GM19438 (cell line): Measurements from ENCODE around the gene FAM20C.

ENCODE experiments used
- ATAC-seq: cut with Tn5 transposase; IDR thresholded peaks from one replicate; pipeline ENCODE4 v1.9.1; 2021; ENCODE audit warnings: low read depth; ENCODE audit not compliant: unreplicated experiment

Gene FAM20C

DNA sequence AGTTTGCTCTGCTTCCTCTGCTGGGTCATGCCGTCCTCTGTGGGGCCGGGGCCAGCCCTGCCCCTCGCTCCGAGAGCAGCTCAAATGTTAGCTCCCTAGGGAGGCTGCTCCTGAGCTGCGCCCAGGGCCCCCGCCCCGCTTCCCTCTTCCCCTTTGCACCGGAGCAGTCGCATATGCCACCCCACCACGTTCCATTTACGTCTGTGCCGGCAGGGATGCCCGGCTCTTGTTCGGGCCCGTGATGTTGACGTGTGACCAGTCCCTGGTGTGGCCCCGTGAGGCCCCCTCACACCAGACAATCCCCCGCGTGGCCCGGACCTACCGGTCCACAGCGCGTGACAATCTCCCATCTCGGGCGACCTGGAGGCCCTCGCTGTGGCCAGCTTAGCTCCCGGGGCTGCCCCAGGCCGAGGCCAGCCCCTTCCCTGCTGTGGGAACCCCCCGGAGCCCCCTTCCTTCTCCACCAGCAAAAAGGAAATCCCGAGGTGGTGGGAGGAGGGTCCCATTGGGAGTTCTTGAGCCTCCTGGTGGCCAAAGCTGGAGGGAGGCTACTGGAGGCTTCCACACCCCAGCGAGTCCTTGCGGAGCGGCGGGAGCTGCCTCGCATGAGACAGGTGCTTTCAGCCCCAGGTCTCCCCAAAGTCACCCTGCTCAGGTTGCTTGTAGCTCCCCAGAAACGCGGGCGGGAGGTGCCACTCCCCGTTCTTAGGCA, 15.2 kb downstream of the FAM20C start:
- no peak for ATAC-seq

DNA sequence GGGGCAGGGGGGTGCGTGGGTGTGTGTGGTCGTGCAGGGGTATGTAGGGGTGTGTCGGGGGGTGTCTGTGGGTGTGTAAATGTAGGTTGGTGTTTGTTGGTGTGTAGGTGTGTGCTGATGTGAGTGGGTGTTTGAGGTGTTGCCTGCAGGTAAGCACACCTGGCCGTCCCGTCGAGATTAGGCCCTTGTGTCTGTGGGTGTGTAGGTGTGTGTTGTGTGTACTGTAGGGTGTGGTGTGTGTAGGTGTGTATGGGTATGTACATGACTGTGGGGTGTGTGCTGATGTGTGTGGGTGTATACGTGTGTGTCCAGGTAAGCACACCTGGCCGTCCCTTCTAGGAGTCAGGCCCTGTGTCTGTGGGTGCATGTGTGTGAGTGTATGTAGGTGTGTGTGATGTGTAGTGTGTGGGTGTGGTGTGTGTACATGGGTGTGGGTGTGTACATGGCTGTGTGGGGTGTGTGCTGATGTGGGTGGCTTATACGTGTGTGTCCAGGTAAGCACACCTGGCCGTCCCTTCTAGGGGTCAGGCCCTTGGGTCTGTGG, 15.8 kb downstream of the FAM20C start:
- ATAC-seq, result no peak

- ATAC-seq, result no peak
Measured at GRCh38 chr7:208816-209215, 16.4 kb downstream of the FAM20C start.

DNA sequence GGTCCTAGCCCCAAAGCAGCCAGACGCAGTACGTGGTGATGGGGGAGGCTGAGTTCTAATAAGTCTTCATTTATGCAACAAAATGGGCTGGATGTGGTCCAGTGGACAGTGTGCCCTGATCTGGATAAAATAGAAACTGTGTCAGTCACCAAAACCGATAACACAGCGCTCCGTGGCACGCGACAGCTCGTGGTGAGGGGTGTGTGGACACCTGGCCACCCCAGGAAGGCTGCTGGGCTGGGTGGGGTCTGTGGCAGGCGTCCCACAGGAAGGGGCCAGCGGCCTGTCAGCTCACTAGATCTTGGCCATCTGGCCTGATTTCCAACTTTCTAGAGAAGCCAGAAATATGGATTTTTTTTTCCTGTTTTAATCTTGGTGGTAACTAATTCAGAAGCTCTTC, 17.0 kb downstream of the FAM20C start:
- no peak for ATAC-seq

GRCh38 chr7:209906-210305, 17.5 kb downstream of the FAM20C start:
- no peak for ATAC-seq

GRCh38 chr7:210401-210925, 18.1 kb downstream of the FAM20C start:
- no peak for ATAC-seq

DNA sequence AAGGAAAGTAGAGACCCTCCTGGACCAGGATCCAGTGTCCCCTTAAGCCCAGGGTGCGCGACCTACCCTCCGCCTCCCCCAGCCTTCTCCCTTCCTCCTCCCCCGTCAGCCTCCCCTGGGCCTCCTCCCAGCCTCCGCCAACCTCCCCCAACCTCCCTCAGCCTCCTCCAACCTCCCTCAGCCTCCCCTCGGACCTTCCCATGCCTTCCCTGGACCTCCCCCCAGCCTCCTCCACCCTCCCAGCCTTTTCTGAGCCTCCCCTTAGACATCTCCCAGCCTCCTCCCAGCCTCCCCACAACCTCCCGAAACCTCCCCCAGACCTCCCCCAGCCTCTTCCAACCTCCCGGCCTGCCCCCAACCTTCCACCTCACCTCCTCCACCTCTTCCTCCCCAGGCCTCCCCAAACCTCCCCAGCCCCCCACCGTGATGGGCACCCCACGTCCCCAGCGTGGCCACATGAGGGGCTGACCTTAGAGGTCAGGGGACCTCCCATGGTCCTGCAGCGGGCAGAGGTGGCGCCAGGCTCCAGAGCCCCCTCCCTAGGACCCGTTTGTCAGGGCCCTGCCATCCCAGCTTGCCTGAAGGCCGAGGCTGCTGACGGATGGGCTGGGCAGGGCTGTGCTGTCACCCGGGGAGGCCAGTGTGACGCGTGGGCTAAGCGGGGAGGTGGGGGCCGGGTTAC, 18.8 kb downstream of the FAM20C start:
- ATAC-seq, result no peak

DNA sequence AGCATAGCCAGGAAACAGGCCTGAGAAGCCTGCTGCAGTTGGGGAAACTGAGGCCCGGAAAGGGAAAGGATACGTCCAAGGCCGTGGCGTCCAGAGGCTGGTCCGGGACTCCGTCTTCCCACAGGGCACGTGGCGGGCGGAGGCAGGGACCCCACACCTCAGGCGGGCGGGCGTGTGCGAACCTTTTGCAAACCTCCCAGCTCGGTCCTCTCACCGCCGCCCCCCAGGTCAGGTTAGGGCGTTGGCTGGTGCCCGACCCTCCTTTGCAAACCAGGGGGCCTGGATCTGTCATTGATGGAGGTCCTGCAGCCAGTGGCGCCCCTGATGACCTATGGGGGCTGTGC, 19.3 kb downstream of the FAM20C start:
- ATAC-seq, result no peak

GRCh38 chr7:212754-213153, 20.4 kb downstream of the FAM20C start:
- no peak for ATAC-seq

DNA sequence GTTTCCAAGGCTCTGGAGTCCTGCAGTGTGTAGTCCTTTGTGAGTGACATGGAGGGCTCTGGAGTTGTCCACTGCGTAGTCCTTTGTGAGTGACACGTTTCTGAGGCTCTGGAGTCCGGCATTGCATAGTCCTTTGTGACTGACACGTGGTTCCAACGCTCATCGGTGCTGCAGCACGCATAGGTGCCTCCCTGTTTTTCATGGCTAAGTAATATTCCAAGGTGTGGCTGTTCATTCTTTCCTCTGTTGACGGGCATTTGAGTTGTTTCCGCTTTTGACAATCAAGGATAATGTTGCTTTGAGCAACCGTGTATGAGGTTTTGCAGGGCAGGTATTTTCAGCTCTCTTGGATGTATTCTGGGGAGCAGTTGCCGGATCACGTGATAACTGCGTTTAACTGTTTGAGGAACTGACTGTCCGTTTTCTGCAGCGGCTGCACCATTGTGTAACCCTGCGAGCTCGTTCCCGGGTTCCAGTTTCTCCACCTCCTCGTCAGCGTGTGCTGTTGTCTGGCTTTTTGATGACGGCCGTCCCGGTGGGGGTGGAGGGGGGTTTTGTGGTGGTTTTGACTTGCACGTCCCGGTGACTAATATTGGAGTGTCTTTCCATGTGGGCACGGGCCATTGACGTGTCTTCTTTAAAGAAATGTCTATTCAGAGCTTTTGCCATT, 21.1 kb downstream of the FAM20C start:
- ATAC-seq, result no peak

DNA sequence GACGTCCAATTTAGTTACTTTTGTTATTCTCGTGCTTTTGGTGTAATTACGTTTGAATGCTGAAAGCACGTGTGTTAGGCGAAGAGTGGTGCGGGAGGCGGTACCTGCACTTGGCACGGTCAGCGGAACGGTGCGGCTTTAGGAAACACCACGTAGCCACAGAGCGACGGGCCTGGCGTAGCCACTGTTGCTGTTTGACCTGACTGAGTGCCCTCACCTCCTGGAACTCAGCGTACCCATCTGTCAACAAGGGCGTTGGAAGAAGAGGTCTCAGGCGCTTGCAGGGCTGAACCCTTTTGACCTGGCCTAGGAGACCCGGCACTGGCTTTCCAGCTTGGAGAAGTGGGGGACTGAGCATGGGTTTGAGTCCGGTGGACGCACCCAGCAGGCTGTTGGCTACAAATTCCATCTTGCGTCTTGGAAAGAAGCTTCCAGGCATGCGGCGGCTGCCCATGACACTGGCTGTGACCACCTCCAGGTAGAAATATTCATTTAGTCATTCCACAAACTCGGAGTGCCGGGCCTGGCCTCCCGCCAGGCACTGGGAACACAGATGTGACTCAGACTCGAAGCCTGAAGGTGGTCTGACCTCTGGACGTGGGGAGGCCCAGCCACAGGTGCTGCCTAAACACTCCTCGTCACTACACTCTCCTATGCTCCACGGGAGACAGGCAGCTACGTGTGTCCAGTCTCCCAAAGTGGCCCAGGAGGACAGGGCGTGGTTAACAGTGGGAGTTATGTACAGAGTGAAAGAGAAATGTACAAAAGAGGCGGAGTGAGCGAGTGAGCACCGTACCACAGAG, 22.2 kb downstream of the FAM20C start:
- no peak for ATAC-seq

GRCh38 chr7:216360-217300, 24.3 kb downstream of the FAM20C start:
- no peak for ATAC-seq

GRCh38 chr7:217781-218180, 25.4 kb downstream of the FAM20C start:
- ATAC-seq, result no peak

DNA sequence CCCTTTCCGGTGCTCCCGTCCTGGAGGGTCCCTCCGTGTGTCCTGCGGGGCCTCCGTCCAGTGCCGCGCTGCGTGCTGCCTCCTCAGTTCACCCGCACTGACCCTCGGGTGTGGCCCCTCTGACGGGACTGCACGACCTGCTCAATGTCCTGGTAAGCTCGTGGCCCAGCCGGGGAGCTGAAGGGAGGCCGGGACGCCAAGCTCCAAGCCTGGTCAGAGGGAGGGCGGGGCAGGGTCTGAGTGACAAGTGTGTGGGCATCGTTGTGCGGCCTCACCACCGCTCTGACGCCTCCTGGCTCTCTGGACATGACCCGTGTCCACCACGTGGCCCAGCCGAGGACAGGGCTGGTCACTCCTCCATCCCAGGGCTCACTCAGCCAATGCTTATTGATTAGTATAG, 25.9 kb downstream of the FAM20C start:
- no peak for ATAC-seq

- no peak for ATAC-seq
Measured at GRCh38 chr7:218896-219580, 26.7 kb downstream of the FAM20C start.

GRCh38 chr7:219581-220150, 27.3 kb downstream of the FAM20C start:
- no peak for ATAC-seq

DNA sequence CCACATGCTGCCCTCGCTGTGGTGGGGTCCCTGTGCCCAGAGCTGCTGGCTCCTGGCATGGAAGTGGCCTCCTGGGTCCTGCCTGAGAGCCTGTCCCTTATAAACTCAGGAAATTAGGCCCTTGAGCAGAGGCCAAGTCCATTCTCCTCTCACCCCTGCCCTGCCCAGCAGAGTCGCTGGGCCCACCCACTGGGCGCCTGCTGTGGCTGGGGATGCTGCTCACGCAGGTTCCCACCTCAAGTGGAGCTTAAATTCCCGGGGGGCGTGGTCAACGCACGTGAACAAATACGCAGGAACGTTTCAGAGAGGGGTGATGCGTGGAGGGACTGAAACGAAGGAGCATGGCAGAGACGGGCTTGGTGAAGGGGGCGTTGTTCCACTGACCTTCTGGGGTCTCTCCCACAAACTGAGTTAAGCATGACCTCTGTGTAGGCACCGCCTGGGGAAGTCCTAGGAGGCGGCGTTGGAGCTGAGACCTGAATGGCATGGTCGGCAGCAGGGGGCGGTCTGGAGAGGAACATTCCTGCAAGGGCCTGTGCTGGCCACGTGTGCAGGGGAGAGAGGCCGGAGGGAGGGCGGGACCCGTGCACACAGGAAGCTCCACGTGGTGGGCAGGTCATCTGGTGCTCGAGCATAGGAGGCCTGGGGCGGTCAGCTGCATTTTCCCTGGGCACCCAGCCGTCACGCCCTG, 27.9 kb downstream of the FAM20C start:
- ATAC-seq, result no peak
